Fibroblast of skin of right biceps (primary cell): ENCODE data around the gene TMEM222.

Experiments used
- DNase-seq: peaks from one replicate; pipeline ENCODE4 v3.0.0-alpha.2; 2013

TMEM222 gene

GRCh38 chr1:27360159-27361043, 38.4 kb downstream of the TMEM222 start:
- DNase-seq, result no peak

DNA sequence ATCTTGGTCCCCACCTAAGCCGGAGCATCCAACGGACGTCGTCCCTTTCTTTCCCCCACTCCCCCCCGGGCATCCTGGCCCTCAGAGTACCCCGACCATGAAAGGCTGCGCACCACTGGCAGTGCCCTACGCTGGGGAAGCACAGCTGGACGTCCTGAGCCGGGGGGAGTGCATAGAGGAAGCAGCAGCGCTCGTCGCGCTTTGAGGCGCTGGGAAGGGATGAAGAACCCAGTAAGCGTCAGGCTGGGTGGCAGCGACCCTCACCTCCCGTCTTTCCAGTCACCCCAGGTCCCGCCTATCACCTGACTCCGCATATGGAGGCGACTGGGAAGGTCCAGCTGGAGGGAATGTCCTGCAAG, 39.1 kb downstream of the TMEM222 start:
- no peak for DNase-seq

GRCh38 chr1:27361553-27361952, 39.6 kb downstream of the TMEM222 start:
- no peak for DNase-seq

- DNase-seq, result no peak
Observed at GRCh38 chr1:27363766-27364695, 42.1 kb downstream of the TMEM222 start.

DNA sequence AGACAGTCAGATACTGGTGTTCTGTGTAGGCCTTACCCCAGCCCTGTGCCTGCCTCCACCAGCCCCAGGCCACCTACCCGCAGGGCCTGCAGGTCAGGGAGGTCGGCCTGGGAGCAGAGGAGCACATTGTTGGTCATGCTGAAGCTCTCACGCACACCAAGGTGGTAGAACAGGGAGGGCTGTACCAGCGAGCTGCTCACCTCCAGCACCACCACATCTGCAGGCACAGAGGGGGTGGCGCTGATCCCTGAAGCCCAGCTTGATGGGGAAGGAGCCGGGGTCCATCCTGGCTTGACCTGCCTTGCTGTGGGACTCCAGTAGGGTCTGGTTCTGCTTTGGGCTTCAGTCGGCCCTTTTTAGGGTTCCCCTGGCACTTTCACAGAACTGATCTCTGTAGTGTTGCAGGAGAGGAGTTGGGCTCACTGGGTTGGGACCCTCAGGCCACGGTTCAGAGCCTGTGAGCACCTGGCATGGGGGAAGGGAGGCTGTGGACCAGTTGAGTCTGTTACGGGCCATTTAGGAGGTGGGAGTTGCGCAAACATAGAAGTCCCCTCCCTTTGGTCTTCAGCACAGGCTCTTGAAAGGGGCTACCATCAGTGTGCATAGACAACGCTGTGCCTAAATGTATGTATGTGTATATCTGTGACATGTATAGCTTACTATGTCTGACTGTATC, 42.9 kb downstream of the TMEM222 start:
- DNase-seq, result no peak

- peak; percentile 88 for DNase-seq
Observed at GRCh38 chr1:27365372-27366112, 43.6 kb downstream of the TMEM222 start.

DNA sequence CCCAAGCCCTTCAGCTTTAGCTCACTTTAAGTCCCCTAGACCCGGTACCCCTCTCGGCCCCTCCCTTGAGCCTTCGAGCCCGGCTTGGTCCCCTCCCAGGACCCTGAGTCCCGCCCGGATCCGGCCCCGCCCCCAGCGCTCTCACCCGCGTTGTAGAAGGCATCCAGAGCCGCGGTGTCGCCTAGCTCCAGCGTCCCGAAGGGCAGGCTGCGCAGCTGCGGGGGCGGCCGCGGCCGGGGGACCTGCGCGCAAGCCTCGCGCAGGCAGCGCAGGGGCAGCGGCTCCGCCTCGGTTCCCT, 44.1 kb downstream of the TMEM222 start:
- peak; percentile 85 for DNase-seq

- DNase-seq, result peak; percentile 82
Observed at GRCh38 chr1:27366411-27367159, 44.6 kb downstream of the TMEM222 start, which contains the start of gene MAP3K6. MAP3K6 (minus strand) TSS chr1:27366961; CDS start chr1:27366597, 364 bp downstream.

DNA sequence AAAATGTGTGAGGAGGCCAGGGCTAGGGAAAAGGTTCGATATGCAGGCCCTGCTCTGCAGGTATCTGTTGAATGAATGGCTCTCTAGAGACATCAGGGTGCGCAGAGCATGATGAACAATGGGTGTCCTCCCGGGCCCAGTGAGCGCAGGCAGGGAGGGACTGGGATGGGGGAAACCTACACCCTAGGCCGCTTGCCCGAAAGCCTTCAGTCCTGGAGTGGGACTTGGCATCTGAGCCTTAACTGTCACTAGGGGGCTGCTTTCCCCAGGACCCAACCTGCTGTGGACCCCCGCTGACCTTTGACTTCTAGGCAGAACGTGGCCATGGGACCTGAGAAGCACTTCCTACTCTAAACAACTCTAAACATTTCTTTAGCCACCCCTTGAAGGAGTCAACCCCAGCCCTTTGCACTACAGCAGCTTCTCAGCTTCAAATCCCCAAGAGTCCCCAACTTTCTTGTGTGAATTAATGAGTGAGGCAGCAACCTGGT, 45.2 kb downstream of the TMEM222 start:
- no peak for DNase-seq

DNA sequence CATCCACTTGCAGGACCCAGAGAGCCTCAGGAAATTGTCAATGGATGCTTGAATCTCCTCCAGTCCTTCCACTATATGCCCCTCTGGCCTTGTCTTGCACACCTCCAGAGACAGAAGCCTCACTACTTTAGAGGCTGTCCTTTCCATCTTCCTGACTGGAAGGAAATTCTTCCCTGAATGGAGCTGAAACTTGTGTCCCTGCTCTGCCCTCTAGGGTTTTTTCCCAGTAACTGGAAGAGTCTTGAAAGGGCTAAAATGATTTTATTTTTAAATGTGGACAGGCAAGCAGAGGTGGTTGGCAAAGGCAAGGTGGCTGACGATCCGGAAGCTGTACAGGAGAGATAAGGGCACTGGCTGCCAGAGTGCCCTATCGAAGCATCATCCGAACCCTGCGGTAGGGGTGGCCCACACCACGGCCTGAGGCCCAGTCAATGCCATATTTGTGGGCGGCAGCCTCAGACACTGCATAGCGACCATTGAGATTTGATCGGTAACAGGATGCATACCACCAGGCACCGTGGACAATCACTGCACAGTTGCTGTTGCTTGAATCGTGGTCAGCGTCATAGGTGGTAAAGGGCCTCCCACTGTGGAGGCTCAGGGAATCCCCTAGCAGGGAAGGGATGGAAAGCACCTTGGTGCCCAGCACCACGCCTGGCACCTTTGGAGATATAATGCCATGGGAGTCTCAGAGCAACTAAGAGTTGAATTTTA, 47.1 kb downstream of the TMEM222 start:
- DNase-seq, result no peak

DNA sequence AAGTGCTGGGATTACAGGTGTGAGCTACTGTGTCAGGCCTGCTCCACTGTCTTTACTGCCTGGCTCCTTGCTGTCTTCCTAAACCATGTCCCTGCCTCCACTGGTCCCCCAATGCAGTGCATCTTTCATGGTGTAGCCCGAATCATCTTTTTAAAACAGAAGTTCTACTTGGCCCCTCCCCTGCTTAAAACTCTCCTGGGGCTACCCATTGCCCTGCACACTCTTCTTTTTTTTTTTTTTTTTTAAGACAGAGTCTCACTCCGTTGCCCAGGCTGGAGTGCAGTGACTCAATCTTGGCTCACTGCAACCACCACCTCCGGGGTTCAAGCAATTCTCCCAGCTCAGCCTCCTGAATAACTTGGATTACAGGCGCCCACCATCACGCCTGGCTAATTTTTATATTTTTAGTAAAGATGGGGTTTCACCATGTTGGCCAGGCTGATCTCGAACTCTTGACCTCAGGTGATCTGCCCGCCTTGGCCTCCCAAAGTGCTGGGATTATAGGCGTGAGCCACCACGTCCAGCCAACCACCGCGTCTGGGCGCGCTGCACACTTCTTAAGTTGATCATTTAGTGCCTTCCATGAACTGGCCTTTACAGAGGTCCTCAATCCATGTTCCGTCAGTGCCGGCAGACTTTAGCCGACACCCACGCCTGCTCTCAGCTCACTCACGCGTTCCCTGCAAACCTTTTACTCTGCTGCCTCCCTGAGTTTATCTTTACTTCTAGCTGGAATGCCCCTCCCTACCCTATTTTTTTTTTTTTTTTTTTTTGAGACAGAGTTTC, 50.3 kb downstream of the TMEM222 start:
- DNase-seq, result no peak

DNA sequence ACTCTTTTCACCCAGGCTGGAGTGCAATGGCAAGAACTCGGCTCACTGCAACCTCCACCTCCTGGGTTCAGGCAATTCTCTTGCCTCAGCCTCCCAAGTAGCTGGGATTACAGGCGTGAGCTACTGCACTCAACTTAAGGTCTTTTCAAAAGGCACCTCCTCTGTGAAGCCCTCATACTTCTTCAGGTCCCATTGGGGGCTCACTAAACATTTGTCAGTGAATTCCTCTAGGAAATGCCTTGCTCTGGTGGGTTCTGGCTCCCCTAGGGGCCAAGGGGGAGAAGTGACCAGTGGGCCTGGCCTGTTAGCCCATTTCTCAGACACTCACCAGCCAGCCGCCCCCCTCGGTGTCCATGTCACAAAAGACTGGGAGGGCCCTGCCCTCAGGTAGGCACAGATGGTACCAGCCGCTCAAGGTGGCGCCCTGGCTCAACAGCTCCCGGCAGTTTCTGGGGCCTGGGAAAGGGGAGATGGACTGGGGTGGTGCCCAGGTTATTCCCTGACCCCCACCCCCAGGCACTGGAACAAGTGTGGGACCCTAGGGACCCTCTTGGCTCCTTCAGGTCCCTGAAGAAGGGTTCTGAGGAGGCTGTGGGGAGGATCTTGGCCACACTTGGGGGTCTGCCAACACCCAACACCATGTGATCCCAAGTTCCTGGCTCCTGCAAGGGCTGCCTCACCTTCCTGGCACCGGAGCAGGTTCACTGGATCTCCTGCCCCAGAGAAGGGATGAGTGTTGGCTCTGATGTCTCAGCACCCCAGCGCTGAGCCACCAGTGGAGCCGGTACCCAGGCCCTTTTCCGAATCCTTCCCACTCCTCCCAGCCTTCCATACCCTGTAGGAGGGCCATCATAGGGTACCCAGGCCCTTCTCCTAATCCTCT, 51.1 kb downstream of the TMEM222 start:
- no peak for DNase-seq

DNA sequence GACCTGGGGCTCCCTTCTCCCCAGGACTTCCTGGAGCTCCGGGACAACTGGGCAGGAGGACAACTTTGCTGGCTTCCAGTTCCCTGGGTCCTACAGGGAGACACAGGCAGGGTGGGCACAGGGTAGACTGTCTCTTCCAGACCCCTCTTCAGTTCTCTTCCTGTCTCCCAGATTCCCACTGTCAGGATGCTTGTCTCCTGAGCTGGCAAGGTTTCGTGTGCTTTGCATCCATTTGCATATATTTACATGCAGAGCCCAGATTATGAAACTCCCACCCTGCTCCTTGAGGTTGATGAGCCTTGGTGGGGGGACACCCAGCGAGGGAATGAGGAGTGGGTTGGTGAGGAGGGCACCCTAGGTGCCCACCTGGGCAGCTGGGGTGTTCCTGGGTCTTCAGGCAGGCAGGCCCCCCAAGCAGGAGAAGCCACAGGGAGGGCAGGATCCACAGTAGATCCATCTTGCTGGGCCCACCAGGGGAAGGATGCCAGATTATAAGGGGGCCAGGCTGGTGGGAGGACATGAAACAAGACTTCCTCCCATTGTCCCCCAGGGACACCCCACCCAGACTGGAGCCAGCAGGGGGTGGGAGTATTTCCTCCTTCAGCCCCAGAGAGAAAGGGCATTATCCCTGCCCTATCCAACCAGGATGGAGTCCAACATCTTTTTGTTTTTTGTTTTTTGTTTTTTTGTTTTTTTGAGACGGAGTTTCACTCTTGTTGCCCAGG, 52.6 kb downstream of the TMEM222 start, which contains the start of gene FCN3:
Gene FCN3 (minus strand): TSS at position 463 of the 725 bp plus-strand sequence. CDS start 6 bp downstream, at position 457.
- DNase-seq, result no peak

GRCh38 chr1:27377760-27378495, 56.0 kb downstream of the TMEM222 start:
- DNase-seq, result no peak

DNA sequence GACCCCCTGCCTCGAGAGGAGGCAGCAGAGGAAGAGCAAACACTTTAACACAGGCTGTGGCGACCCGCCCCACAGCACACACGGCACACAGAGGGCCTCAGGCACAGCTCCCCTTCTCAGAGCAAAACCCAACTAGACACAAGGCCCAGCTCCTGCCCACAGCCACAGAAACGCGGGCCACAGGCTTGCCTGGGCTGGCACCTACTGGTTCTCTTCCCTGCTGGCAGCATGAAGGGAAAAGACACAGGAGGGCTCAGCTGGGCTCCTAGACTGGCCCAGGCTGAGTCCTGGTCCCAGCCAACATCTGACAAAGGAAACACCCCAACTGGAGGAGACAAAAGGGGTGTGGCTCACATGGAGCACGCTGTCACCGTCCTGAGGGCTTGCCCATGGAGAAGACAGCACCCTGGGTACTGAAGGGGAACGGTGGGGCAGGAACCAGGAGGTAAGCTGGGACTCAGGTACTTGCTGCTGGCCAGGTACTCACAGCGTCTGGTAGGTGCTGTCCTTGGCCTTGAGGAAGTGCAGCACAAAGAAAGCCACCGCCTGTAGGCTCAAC, 57.7 kb downstream of the TMEM222 start:
- no peak for DNase-seq

DNA sequence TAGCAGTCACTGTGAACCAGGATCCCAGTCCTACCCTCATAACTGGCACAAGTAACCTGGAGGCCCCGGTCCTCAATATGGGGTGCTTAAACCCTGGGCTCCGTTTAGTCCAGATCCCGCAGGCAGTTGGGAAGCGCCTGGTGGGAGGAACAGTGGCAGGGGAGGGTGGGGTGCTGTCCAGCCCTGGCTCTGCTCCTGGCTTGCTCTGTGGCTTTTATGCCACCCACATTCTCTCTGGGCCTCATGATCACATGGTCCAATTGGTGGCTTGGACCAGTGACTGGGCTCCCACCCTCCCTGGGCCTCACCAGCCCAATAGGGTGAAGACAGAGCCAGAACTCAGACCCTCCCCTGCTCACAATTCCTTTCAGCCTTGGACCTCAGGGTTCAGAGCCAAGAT, 58.3 kb downstream of the TMEM222 start:
- no peak for DNase-seq
